H1 (cell line): ENCODE measurements around the gene CAP1. TPM values are rescaled to one million over a fixed set of nuclear protein-coding genes. Genes with fewer than 3 reads are reported as not detected.

Experiments
- CHD1 ChIP-seq: IDR thresholded peaks from 2 replicates; pipeline ENCODE4 v1.6.1; 2012; ENCODE audit warnings: low read depth, low read length, improper control_type of control experiment
- CTBP2 ChIP-seq: IDR thresholded peaks from 2 replicates; pipeline ENCODE4 v1.7.0; 2011; ENCODE audit warnings: borderline replicate concordance, mild to moderate bottlenecking, moderate library complexity, mixed read lengths, low read length; ENCODE audit not compliant: insufficient read depth, insufficient read length
- EGR1 ChIP-seq: IDR thresholded peaks from 2 replicates; pipeline ENCODE4 v1.6.1; 2011; ENCODE audit warnings: low read depth, low read length, borderline replicate concordance
- EP300 ChIP-seq, 2 experiments: IDR thresholded peaks; 1 replicate in 1 of 2; 2 replicates in 1 of 2; pipeline ENCODE4 v1.6.1; 2011 to 2012; ENCODE audit warnings: low read depth in 2 of 2, low read length in 2 of 2, mild to moderate bottlenecking in 2 of 2, borderline replicate concordance in 1 of 2, inconsistent platforms in 1 of 2, moderate library complexity in 1 of 2
- NANOG ChIP-seq: IDR thresholded peaks from 2 replicates; pipeline ENCODE4 v1.6.1; 2011; ENCODE audit warnings: low read length, low read depth, mild to moderate bottlenecking, inconsistent platforms; ENCODE audit not compliant: insufficient read depth, poor library complexity, severe bottlenecking
- PHF8 ChIP-seq: fragments of 200-600 bp; sonication (generic); conservative IDR thresholded peaks from 2 replicates; pipeline ENCODE4 v1.7.1; 2012; ENCODE audit warnings: low read depth, mild to moderate bottlenecking, inconsistent platforms, low read length, moderate library complexity
- SIRT6 ChIP-seq: IDR thresholded peaks from one replicate; pipeline ENCODE4 v1.7.1; 2012; ENCODE audit warnings: low read length, inconsistent platforms
- SP2 ChIP-seq: IDR thresholded peaks from 2 replicates; pipeline ENCODE4 v1.6.1; 2012; ENCODE audit warnings: mild to moderate bottlenecking, low read length, inconsistent platforms
- TCF12 ChIP-seq: IDR thresholded peaks from 2 replicates; pipeline ENCODE4 v1.6.1; 2011; ENCODE audit warnings: low read depth, mild to moderate bottlenecking, low read length
- polyA plus RNA-seq, 7 experiments: library from polyadenylated mRNA; depleted of rRNA in 3 of 7; stranded (reverse) in 5 of 7; unstranded in 2 of 7; fragments of >200 nt in 5 of 7; fragments of 200-250 nt in 2 of 7; gene quantifications; 1 replicate in 5 of 7; 2 replicates in 1 of 7; 4 replicates in 1 of 7; pipeline versions ENCODE4 v1.2.1 to v1.2.3, GENCODE V29; 2011 to 2013; ENCODE audit warnings: missing spikeins in 2 of 7, mixed read lengths in 2 of 7
- total RNA-seq: library from RNA; stranded (reverse); fragmentation: NEBNext Ultra II Directional; extraction: Animal tissue kit (Norgen Biotek cat#: 25700); gene quantifications from 2 replicates; pipeline ENCODE4 v1.2.1, GENCODE V29; 2021
- TF ChIP-seq, protein P1 (sequence below): fragments of 300-600 bp; sonication (generic); IDR thresholded peaks from 2 replicates; pipeline ENCODE4 v1.7.1; 2012; ENCODE audit warnings: low read length, moderate library complexity, mild to moderate bottlenecking, inconsistent platforms; ENCODE audit not compliant: insufficient replicate concordance
- TF ChIP-seq, protein P2 (sequence below): IDR thresholded peaks from 2 replicates; pipeline ENCODE4 v1.6.1; 2011; ENCODE audit warnings: low read depth, mild to moderate bottlenecking, low read length; ENCODE audit not compliant: insufficient read depth

The CAP1 gene
- total and polyA plus RNA-seq, 2 of the 8 experiments (the other 6 are each of a cell fraction or from before 2014, with no cell fraction given): 140 to 295 TPM

DNA sequence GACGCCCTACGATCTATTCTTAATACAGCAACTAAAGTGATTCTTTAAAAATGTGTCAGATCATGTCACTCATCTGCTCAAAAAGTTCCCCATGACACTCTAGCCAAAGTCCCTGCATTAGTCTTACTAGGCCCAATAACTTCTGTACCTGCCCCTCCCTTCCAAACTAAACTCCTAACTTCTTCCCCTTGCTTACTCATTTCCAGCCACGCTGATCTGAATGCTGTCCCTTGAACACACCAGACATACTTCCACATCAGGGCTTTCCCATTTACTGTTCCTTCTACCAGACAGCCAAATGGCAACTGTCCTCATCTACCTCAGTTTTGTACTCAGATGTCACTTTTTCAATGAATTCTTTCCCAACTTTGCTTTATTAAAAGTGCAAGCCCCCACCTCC lies 55.3 kb downstream of the CAP1 start (continued):
- TF ChIP-seq, protein P1, sequence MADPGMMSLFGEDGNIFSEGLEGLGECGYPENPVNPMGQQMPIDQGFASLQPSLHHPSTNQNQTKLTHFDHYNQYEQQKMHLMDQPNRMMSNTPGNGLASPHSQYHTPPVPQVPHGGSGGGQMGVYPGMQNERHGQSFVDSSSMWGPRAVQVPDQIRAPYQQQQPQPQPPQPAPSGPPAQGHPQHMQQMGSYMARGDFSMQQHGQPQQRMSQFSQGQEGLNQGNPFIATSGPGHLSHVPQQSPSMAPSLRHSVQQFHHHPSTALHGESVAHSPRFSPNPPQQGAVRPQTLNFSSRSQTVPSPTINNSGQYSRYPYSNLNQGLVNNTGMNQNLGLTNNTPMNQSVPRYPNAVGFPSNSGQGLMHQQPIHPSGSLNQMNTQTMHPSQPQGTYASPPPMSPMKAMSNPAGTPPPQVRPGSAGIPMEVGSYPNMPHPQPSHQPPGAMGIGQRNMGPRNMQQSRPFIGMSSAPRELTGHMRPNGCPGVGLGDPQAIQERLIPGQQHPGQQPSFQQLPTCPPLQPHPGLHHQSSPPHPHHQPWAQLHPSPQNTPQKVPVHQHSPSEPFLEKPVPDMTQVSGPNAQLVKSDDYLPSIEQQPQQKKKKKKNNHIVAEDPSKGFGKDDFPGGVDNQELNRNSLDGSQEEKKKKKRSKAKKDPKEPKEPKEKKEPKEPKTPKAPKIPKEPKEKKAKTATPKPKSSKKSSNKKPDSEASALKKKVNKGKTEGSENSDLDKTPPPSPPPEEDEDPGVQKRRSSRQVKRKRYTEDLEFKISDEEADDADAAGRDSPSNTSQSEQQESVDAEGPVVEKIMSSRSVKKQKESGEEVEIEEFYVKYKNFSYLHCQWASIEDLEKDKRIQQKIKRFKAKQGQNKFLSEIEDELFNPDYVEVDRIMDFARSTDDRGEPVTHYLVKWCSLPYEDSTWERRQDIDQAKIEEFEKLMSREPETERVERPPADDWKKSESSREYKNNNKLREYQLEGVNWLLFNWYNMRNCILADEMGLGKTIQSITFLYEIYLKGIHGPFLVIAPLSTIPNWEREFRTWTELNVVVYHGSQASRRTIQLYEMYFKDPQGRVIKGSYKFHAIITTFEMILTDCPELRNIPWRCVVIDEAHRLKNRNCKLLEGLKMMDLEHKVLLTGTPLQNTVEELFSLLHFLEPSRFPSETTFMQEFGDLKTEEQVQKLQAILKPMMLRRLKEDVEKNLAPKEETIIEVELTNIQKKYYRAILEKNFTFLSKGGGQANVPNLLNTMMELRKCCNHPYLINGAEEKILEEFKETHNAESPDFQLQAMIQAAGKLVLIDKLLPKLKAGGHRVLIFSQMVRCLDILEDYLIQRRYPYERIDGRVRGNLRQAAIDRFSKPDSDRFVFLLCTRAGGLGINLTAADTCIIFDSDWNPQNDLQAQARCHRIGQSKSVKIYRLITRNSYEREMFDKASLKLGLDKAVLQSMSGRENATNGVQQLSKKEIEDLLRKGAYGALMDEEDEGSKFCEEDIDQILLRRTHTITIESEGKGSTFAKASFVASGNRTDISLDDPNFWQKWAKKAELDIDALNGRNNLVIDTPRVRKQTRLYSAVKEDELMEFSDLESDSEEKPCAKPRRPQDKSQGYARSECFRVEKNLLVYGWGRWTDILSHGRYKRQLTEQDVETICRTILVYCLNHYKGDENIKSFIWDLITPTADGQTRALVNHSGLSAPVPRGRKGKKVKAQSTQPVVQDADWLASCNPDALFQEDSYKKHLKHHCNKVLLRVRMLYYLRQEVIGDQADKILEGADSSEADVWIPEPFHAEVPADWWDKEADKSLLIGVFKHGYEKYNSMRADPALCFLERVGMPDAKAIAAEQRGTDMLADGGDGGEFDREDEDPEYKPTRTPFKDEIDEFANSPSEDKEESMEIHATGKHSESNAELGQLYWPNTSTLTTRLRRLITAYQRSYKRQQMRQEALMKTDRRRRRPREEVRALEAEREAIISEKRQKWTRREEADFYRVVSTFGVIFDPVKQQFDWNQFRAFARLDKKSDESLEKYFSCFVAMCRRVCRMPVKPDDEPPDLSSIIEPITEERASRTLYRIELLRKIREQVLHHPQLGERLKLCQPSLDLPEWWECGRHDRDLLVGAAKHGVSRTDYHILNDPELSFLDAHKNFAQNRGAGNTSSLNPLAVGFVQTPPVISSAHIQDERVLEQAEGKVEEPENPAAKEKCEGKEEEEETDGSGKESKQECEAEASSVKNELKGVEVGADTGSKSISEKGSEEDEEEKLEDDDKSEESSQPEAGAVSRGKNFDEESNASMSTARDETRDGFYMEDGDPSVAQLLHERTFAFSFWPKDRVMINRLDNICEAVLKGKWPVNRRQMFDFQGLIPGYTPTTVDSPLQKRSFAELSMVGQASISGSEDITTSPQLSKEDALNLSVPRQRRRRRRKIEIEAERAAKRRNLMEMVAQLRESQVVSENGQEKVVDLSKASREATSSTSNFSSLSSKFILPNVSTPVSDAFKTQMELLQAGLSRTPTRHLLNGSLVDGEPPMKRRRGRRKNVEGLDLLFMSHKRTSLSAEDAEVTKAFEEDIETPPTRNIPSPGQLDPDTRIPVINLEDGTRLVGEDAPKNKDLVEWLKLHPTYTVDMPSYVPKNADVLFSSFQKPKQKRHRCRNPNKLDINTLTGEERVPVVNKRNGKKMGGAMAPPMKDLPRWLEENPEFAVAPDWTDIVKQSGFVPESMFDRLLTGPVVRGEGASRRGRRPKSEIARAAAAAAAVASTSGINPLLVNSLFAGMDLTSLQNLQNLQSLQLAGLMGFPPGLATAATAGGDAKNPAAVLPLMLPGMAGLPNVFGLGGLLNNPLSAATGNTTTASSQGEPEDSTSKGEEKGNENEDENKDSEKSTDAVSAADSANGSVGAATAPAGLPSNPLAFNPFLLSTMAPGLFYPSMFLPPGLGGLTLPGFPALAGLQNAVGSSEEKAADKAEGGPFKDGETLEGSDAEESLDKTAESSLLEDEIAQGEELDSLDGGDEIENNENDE: no peak
- no peak for TF ChIP-seq EGR1
- no peak for TF ChIP-seq CHD1
- no peak for TF ChIP-seq TCF12
- TF ChIP-seq SP2: no peak
- TF ChIP-seq SIRT6: no peak
- no peak for TF ChIP-seq NANOG
- TF ChIP-seq PHF8: no peak
- no peak for TF ChIP-seq CTBP2
- TF ChIP-seq, protein P2, sequence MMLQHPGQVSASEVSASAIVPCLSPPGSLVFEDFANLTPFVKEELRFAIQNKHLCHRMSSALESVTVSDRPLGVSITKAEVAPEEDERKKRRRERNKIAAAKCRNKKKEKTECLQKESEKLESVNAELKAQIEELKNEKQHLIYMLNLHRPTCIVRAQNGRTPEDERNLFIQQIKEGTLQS: no peak
- no peak for TF ChIP-seq EP300 (IDR thresholded peaks at IDR 0.05; ENCODE audit: borderline replicate concordance in 1 of 2, low read depth in 2 of 2, low read length in 2 of 2)
